Measurements from ENCODE around the gene TPM2.
A peak's percentile ranks its signal among the peaks of the same experiment; 100 is the strongest.
"Not testable (repeated sequence)": the region's sequence is repeated elsewhere in the genome, so short reads cannot be mapped to it uniquely, and the experiment has no call there.

The TPM2 gene

DNA sequence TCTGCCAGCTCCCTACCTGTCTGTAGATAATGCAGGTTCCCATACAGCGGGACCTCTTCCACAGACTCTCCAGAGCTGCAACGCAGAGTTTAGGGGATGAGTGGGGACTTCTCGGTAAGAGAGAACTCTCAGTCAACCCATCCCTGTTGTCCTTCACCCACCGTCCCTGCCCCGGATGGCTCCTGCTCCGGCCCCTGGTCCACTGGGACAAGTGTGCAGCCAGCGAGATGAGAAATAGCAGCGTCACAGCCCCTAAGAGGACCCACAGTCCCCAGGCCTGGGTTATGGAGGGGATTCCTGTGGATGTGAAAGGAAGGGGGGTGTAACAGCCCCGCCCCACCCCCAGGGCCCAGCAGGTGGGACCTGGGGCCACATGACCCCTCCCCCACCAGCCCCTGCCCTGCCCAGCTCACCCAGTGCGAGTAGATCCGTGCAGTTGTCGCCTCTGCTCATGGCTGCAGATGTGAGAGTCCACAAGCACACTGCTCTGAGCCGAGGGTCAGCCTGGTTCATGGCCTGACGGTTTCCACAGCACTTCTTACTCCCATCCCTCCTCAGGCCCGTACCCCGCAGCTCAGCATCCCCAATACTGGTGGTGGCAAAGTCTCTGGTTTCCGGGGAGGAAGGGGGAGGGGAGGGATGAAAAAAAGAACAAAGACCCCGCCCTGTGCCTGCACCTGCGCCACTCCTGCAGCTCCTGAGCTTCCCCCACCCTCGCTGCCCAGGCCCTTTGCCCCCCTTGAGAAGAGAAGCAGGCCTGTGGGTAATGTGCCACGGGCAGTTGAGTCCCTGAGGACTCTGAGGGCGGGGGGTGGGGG, 39.2 kb downstream of the TPM2 start, which contains the start of gene SIT1:
Gene SIT1 (minus strand): TSS at position 591 of the 818 bp plus-strand sequence. CDS start 78 bp downstream, at position 513.
- DNase-seq, result no peak

GRCh38 chr9:35649431-35650340, 40.0 kb downstream of the TPM2 start:
- no peak for DNase-seq

GRCh38 chr9:35646533-35647265, 43.0 kb downstream of the TPM2 start:
- peak; percentile 70 for DNase-seq

DNA sequence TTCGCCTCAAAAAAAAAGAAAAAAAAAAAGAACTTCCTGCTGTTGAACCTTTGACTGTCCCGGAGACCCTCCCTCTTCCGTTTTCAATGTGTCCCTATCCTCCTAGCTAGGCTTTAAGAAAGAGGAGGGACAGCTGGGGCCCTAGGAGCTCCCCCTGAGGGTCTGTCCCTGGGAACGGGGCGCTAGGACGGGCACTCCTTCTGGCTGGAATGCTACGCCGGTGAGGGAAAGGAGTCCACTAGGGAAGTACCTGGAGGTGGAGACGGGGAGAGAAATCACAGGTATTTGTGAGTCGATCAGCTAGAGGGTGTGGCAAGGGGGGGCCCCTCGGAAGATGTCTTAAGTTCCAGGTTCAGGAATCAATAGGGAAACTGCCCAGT, 43.6 kb downstream of the TPM2 start:
- DNase-seq, result no peak

GRCh38 chr9:35645736-35646135, 44.0 kb downstream of the TPM2 start:
- DNase-seq, result not testable (repeated sequence)

DNA sequence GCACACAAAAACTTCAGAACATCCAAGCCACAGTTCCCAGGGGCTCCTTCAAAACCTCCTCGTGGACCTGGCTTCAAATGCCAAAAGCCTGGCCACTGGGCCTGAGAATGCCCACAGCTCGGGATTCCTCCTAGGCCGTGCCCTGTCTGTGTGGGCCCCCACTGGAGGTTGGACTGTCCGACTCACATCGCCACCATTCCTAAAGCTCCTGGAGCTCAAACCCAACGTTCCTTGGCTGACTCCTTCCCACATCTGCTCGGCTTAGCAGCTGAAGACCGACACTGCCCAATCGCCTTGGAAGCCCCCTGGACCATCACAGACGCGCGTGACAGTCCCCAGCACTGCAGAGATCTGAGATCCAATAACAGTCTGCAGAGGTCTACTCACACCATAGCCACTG, 46.7 kb downstream of the TPM2 start:
- no peak for DNase-seq

DNA sequence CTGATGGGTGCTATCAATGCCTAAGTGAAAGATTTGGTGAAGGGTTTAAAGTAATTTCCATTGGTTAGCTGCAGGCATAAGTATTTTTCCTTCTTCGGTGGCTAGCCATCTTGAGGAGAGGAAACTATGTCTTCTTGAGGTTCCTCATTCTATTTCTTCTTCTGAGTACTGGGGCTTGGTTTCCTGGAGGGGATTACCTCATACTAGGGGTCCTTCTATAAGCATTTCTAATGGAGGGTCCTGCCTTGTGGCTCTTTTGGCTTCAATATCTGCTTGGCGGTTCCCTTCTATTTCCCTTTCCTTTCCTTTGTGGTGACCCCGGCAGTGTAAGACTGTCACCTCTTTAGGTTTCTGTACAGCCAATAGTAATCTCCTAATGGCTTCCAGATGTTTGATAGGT, 48.2 kb downstream of the TPM2 start:
- not testable (repeated sequence) for DNase-seq

- DNase-seq, result not testable (repeated sequence)
Measured at GRCh38 chr9:35640431-35640830, 49.3 kb downstream of the TPM2 start.

DNA sequence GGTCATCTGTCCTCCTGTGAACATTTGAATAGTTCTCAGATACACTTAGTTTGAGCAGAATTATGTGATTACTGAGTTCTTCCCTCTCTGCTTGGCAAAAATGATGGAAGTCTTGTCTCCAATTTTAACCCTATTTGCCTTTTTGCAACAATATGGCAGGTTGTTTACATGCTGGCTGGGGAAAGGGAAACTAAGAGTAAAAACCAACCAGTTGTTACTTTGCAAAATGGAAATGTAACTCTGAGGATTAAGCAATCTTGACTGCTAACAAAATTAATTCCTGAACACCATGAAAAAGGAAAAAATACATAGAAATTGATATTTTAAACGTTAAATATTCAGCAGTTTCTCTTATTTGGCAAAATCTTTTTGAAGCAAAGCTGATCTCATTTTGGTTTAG, 50.1 kb downstream of the TPM2 start:
- no peak for DNase-seq

DNA sequence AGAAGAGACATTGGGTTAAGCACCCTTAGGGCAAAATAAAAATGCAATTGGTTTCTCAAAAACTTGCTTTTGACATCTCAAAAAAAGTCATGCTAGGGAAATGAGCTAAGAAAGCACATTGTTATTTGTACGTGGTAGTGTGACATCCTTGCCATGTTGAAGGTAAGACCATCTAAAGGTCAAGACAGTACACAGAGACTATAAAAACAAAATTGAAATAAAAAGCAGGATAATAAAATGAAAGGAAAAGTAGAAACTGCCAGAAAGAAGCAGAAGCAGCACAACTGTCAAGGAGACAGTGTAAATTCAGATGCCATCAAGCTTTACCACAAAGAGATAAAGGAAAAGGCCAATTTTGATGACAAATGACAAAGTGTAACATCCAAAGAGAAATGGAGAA, 50.5 kb downstream of the TPM2 start:
- not testable (repeated sequence) for DNase-seq

DNA sequence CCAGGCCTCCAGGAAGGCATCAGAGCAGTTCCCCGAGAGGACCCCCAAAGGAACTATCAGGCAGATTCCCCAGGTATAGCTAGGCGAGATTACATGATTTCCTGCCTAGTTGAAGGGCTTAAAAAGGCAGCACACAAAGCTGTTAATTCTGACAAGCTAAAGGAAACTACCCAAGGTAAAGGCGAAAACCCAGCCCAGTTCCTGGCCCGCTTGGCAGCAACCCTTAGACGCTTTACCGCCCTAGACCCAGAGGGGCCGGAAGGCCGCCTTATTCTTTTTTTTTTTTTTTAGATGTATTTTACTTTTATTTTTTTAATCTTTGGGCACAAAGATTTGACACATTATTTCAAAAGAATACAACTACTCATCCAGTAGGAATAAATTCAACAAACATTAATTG, 51.0 kb downstream of the TPM2 start:
- DNase-seq, result not testable (repeated sequence)

- DNase-seq, result not testable (repeated sequence)
Measured at GRCh38 chr9:35637427-35637955, 52.2 kb downstream of the TPM2 start.

DNA sequence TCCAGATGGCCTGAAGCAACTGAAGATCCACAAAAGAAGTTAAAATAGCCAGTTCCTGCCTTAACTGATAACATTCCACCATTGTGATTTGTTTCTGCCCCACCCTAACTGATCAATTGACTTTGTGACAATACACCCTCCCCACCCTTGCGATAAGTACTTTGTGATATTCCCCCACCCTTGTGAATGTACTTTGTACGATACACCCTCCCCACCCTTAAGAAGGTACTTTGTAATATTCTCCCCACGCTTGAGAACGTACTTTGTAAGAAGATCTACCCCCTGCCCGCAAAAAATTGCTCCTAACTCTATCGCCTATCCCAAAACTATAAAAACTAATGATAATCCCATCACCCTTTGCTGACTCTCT, 52.9 kb downstream of the TPM2 start:
- DNase-seq, result not testable (repeated sequence)

- DNase-seq, result no peak
Measured at GRCh38 chr9:35636135-35636876, 53.4 kb downstream of the TPM2 start.

- DNase-seq, result no peak
Measured at GRCh38 chr9:35635730-35636129, 54.0 kb downstream of the TPM2 start.
